AG04449 (cell line): ENCODE data around the gene SENP3.

Source experiments
- CTCF ChIA-PET: fragments of 350-600 bp; formaldehyde crosslinking; extraction: SDS; loops from one replicate; lab custom pipeline; 2021; ENCODE audit warnings: antibody characterized with exemption; lab: Yijun Ruan, JAX
- POLR2A ChIA-PET: fragments of 400-600, 350-600 bp; formaldehyde crosslinking; extraction: SDS; loops from one replicate; lab custom pipeline; 2020; ENCODE audit warnings: antibody characterized with exemption, inconsistent platforms; lab: Yijun Ruan, JAX
- DNase-seq: peaks from one replicate; pipeline ENCODE4 v3.0.0-alpha.2; 2010; ENCODE audit warnings: low read depth, low spot score
- H3K4me3 ChIP-seq: 2 replicates; pipeline ENCODE4 v1.5.1; 2011; ENCODE audit warnings: low read depth, mild to moderate bottlenecking, control low read depth, low read length
- TF ChIP-seq, protein P1 (sequence below): IDR thresholded peaks from one replicate; pipeline ENCODE4 v1.5.1; 2011; ENCODE audit warnings: mild to moderate bottlenecking, moderate library complexity, low read length, control low read depth, inconsistent platforms; ENCODE audit not compliant: insufficient read depth; ENCODE audit errors: missing control alignments

The SENP3 gene

DNA sequence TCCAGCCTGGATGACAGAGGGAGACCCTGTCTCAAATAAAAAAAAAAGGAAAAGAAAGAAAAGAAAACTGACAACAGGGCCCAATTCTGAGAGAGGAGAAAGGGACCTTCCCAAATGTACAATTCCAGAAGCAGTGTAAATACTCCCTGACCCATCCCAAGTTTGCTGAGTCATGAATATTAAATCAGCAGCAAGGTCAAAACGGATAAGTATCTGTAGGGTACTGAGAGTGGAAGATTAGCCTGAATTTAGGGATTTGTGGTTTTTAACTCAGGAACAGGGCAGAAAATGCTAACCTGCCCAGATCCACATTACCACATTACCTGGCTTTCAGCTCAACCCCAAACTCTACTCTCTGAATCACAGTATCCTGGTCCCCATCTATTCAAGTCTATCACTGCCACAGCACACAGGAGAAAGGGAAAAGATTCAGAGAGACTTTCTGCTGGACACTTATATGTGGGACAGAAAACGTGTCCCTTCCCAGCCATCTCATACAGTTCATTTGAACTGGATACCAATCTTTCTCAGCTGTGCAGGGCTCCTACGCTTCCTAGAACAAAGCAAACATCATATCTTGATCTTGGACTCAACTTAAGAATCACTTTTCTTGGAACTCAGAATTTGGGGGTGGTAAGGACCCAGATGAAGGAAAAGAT, 50.0 kb downstream of the SENP3 start:
- CTCF ChIA-PET, result interaction anchor here (0.9 to 8.1 kb wide), 10 partner anchors 13 to 76 kb away, joined by 3 to 61 read pairs (median 4); partner anchors contain the start of genes SHBG, SOX15, TP53 and WRAP53
- no peak overlapping the region for H3K4me3 ChIP-seq
- TF ChIP-seq, protein P1, sequence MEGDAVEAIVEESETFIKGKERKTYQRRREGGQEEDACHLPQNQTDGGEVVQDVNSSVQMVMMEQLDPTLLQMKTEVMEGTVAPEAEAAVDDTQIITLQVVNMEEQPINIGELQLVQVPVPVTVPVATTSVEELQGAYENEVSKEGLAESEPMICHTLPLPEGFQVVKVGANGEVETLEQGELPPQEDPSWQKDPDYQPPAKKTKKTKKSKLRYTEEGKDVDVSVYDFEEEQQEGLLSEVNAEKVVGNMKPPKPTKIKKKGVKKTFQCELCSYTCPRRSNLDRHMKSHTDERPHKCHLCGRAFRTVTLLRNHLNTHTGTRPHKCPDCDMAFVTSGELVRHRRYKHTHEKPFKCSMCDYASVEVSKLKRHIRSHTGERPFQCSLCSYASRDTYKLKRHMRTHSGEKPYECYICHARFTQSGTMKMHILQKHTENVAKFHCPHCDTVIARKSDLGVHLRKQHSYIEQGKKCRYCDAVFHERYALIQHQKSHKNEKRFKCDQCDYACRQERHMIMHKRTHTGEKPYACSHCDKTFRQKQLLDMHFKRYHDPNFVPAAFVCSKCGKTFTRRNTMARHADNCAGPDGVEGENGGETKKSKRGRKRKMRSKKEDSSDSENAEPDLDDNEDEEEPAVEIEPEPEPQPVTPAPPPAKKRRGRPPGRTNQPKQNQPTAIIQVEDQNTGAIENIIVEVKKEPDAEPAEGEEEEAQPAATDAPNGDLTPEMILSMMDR, result no peak
- POLR2A ChIA-PET, result interaction anchor here (0.8 to 1.8 kb wide), 3 partner anchors 11 to 22 kb away, joined by 3 to 5 read pairs (median 3); partner anchors contain the start of genes SAT2 and SOX15
- DNase-seq, result no peak

DNA sequence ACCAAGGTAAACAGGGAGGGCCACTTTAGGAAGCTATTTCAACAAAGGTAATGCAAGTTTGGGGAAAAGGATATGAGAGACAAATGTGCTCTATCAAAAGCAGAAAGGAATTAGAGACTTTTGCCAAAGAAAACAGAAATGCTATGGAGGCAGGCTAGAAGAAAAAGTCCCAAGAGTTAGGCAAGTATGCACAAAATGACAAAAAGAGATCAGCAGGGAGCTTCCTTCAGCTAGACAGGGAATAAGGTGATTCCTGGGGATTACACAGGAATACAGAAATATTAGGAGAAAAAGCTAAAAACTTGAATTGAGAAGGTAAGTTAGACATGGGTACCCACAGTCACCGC, 50.5 kb downstream of the SENP3 start:
- no peak for DNase-seq
- ChIA-PET CTCF (interaction anchor here (0.9 to 8.1 kb wide), 8 partner anchors 15 to 75 kb away, joined by 3 to 61 read pairs (median 6); partner anchors contain the start of genes SHBG, SOX15, TP53 and WRAP53), POLR2A (interaction anchor here (0.8 to 1.8 kb wide), 3 partner anchors 11 to 23 kb away, joined by 3 to 5 read pairs (median 3); partner anchors contain the start of genes SAT2 and SOX15)
- TF ChIP-seq, protein P1, result no peak
- H3K4me3 ChIP-seq, result peak overlapping the region; percentile 21; the same call in 1 of the 2 replicates

DNA sequence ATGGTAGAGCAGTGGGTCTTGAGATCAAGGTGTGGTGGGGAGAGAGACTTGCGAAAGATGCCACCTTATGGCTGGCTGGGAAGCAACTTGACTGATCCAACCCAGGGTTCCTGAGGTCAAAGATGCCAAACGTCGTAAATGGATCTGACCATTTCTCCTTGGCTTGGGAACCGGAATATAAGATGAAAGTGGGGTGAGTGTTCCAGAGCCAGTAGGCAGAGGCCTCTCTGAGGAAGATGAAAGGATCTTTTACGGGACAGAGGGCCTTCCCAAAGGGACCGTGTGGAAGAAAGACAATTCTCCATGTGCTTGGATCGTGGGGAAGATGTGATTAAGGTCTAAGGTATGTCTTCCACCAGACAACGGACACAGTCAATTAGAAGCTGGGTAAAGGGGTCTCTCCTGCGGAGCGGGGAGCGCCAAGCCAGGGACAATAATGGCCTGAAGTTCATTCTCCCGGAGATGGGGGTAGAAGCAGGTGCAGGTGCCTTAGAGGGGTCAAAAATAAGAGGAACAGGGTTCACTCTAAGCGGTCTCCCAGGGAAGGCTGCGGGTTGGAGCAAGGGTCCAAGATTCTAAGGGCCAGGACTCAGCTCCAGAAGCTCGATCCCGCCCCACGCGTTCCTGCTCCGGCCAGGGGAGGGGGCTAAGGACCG, 52.2 kb downstream of the SENP3 start:
- ChIA-PET POLR2A (interaction anchor here (1.2 to 2.3 kb wide), 5 partner anchors 14 to 73 kb away, joined by 3 to 14 read pairs (median 4); partner anchors contain the start of genes SAT2 and TP53), CTCF (interaction anchor here (0.8 to 8.1 kb wide), 9 partner anchors 9 to 73 kb away, joined by 3 to 67 read pairs (median 7); partner anchors contain the start of genes ATP1B2, SAT2, SHBG and SOX15)
- H3K4me3 ChIP-seq, result peak overlapping the region; percentile 87
- no peak for DNase-seq
- TF ChIP-seq, protein P1, result no peak

DNA sequence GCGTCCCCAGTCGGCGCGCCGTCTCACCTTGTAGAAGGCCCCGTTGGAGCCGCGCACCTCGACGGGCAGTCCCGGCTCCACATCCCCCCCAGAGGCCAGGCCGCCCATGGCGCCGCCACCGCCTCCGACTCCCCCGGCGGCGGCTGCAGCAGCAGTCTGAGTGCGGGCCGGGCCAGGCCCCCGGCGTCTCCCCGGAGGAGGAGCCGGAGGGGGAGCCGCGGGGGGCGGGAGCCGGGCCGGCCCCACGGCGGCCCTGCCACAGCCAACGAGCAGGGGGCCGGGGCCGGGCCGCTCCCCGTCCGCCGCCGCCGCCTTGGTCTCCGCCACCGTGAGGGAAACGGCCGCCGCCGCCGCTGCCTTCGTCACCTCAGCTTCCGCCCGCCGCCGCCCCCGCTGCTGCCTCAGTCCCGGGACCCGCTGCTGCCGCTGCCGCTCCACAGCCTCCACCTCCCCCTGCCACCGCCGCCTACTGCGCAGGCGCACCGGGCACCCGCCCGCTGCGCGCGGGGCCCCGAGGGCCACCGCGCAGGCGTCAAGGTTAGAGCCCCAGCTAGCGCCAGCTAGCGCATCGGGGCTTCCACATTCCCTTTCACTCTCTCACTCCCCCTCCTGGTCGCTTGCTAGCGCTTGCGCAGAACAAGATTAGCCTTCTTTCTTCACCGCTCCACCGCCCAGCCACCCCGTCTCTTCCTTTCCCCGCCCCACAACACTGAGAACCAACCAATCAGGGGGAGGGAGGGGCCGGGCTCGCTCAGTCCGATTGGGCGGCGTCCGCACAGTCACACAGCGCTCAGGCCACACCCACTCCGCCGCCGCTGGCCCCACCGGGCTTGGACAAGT, 52.9 kb downstream of the SENP3 start, which contains the start of gene FXR2:
FXR2 (minus strand) TSS at position 473 of the 840 bp plus-strand sequence; CDS start at position 108, 365 bp downstream.
- CTCF ChIA-PET, result interaction anchor here (0.6 to 8.1 kb wide), 11 partner anchors 9 to 170 kb away, joined by 3 to 67 read pairs (median 4); partner anchors contain the start of genes ATP1B2, CHRNB1, SAT2 and SHBG
- H3K4me3 ChIP-seq, result peak within 1 kb of the TSS; percentile 87
- POLR2A ChIA-PET, result interaction anchor here (0.6 to 2.3 kb wide), 8 partner anchors 12 to 72 kb away, joined by 3 to 14 read pairs (median 3); partner anchors contain the start of genes SAT2 and TP53
- TF ChIP-seq, protein P1, result peak; percentile 74
- peak; percentile 99 for DNase-seq

DNA sequence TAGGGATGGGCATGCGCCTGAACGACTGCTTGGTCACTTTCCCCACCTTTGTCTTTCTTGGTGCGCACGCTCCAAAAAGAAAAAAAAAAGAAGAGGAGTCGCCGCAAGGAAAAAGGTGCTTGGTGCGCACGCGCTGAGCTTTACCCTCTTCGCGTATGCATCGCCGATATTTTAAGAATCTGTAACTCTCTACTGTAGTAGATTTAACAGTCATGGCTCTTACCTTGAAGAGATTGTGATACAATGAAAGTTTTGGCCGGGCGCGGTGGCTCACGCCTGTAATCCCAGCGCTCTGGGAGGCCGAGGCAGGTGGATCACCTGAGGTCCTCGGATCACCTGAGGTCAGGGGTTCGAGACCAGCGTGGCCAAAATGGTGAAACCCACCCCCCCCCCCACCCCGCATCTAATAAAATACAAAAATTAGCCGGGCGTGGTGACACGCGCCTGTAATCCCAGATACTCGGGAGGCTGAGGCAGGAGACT, 53.6 kb downstream of the SENP3 start:
- ChIA-PET CTCF (interaction anchor here (0.6 to 8.1 kb wide), 11 partner anchors 9 to 171 kb away, joined by 3 to 67 read pairs (median 5); partner anchors contain the start of genes CHRNB1, SAT2, SHBG and SOX15), POLR2A (interaction anchor here (0.6 to 2.3 kb wide), 8 partner anchors 12 to 71 kb away, joined by 3 to 14 read pairs (median 3); partner anchors contain the start of genes SAT2 and TP53)
- H3K4me3 ChIP-seq, result peak overlapping the region; percentile 50

More for the DNA sequence above, 53.6 kb downstream of the SENP3 start:
- no peak for DNase-seq
- TF ChIP-seq, protein P1, result no peak
